ENCODE results near the gene CHTF18.
"Not testable (repeated sequence)": the region's sequence is repeated elsewhere in the genome, so short reads cannot be mapped to it uniquely, and the experiment has no call there.

CHTF18 gene

DNA sequence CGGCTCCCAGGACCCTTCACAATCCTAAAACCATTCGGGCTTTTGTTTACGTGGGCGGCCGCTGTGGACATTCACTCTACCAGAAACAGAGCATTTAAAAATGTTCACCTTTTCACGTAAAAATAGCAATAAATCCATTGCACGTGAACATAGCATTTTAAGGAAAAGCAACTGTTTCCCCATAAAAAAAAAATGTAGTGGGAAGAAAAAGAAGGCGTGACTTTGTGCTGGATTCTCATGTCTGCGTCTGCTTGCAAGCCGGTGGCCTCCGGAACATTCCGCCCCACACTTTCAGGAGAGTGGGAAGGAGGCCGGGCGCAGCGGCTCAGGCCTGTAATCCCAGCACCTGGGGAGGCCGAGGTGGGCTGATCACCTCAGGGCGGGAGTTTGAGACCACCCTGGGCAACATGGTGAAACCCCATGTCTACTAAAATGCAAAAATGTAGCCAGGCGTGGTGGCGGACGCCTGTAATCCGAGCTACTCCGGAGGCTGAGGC, 25.5 kb downstream of the CHTF18 start:
- no peak for DNase-seq

GRCh38 chr16:814974-815373, 26.6 kb downstream of the CHTF18 start:
- DNase-seq: no peak

- no peak for DNase-seq
Observed at GRCh38 chr16:815861-816260, 27.4 kb downstream of the CHTF18 start.

DNA sequence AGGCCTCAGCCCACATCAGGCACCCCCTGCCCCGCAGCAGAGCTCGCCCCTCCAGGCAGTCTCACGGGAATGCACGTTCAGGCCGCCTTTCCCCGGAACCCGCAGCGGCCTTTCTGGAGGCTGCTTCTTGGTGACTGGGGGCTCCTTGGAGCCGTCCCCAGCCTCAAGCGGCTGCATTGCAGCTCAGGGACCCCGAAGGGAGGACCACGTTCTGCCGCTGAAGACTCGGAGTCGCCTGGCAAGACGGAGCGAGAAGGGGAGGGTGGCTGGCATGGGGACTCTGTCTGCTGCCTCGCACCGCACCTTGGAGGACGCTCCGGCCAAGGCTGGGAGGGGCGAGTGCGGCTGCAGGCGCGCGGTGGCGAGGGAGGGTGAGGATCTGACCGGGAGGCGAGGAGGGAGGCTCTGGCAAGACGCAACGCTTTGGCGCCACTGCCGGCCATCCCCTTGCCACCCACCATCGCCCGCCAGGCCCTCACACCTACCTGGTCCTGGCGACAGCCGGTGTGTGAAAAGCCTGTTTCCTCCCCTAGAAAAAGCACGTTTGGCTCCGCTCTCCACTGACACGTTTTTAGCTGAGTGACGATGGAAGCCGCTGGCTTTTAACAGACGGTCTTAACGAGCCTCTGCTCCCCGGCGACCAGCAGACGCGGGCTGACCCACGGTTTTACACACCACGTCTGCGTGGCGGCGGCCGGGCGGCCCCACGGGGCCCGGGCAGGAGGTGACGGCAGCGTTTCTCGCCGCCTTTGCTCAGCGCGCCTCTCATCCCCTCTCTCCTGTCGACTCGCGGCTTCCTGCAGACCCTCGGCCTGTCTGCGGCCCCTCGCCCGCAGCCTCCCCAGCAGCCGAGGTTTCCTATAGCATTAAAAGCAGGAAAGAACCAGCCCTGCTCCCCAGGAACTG, 28.8 kb downstream of the CHTF18 start:
- no peak for DNase-seq

GRCh38 chr16:818132-818531, 29.7 kb downstream of the CHTF18 start:
- DNase-seq: no peak

DNA sequence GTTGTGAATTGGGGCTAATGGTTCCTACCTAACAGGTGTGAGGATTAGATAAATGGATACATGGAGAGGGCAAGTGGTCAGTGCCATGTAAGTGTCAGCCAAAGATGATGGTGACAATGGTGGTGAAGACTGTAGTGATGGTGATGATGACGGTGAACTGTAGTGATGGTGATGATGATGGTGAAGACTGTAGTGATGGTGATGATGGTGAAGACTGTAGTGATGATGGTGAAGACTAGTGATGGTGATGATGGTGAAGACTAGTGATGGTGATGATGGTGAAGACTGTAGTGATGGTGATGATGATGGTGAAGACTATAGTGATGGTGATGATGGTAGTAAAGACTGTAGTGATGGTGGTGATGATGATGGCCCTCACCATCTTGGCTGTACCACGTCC, 30.2 kb downstream of the CHTF18 start:
- DNase-seq: no peak

- no peak for DNase-seq
Observed at GRCh38 chr16:819336-820043, 31.1 kb downstream of the CHTF18 start.

- not testable (repeated sequence) for DNase-seq
Observed at GRCh38 chr16:820044-820408, 31.6 kb downstream of the CHTF18 start.

DNA sequence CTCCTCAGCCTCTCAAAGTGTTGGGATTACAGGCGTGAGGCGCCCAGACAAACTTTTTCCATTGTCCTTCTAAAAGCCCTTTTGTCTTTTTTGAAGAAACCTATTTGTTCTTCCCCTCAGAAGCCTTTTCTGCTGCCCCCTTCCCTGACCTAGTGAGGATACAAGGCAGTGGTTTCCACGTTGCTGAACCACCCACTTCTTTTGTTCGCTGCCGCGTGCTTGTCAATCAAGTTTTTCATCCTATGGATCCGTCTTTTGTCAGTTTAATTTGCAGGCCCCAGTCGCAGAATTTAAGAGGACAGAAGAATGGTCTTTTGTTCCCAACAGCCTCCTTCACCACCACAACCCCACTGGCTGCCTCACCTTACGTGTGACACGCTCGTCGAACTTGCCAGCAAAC, 32.3 kb downstream of the CHTF18 start:
- DNase-seq: no peak

- DNase-seq: no peak
Observed at GRCh38 chr16:821751-822150, 33.3 kb downstream of the CHTF18 start.

- no peak for DNase-seq
Observed at GRCh38 chr16:822174-822908, 33.9 kb downstream of the CHTF18 start.

- no peak for DNase-seq
Observed at GRCh38 chr16:822909-823297, 34.5 kb downstream of the CHTF18 start.

- DNase-seq: no peak
Observed at GRCh38 chr16:824194-824593, 35.8 kb downstream of the CHTF18 start.

- DNase-seq: no peak
Observed at GRCh38 chr16:824601-825000, 36.2 kb downstream of the CHTF18 start.

DNA sequence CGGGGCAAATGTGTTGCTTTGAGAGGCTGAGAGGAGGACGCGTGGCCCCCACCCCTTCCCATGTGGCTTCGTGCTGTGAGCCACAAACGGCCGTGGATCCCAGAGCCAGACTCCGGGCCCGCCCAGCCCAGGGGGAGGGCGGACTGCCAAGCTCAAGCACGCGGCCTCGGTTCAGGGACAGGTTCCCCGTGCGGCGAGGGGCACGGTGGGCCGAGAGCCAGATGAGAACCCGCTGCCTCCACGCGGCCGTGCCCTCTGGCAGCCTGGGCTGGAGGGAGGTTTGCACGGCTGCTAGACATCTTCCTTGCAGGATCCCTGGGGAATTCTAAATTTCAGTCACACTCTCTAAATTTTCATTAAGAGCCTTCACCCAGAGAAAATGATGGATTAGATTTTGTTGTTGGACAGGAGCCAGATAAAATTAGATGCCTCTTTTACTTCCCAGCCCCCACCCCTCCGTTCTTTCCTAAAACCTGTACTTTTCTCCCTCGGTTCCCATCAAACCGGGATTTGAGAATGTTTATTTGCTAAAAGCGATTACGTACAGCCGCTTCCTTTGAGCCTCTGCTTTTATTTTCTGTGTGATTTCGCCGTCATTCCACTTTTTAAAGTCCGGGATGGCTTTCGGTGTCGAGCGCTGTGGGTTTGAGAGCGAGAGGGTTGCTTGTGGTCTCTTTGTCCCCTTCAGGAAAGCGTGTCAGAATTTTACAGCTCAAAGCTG, 37.1 kb downstream of the CHTF18 start:
- no peak for DNase-seq

- DNase-seq: no peak
Observed at GRCh38 chr16:827513-827912, 39.1 kb downstream of the CHTF18 start.

- no peak for DNase-seq
Observed at GRCh38 chr16:828891-829290, 40.5 kb downstream of the CHTF18 start.

GRCh38 chr16:830107-830870, 41.9 kb downstream of the CHTF18 start:
- no peak for DNase-seq

DNA sequence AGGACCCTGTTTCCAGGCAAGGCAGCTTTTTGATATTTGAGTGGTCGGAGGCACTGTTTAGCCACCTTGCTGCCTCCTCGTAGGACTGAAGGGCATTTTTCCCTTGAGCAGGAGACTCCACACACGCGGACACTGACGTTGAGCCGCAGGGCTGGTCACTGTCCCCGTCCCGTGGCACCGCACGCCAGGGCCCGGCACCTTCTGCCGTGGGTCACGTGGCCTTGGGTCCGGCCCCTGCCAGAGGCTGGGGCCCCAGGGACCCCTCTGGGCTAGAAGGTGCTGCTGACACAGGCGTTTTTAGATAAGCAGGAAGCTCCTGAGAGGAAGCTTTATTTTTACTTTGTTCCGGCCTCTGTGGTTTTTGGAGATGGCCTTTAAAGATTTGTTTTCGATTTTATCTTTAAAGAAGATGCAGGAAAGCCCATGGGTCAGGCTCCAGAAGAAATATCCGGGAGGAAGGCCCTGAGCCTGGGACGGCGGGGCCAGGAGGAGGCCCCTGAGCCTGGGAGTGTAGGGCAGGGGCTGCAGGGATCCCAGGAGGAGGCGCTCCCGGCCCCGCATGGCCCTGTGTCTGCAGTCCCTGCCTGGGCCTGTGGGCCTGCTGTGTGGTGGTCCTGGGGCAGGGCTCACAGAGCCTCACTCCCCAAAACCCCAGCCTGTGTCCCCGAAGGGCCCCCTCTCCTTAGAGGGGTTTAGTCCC, 42.6 kb downstream of the CHTF18 start:
- no peak for DNase-seq

GRCh38 chr16:831571-832413, 43.4 kb downstream of the CHTF18 start:
- no peak for DNase-seq
